NCI-H1436 treated with DMSO at 0.1 percent for 48 hours (cell line): ENCODE results near the gene GK.
"Not testable (repeated sequence)": the region's sequence is repeated elsewhere in the genome, so short reads cannot be mapped to it uniquely, and the experiment has no call there.

ENCODE experiments used
- DNase-seq: peaks from one replicate; lab custom pipeline; 2025; lab: John Stamatoyannopoulos, UW

The GK gene

GRCh38 chrX:30653415-30654131 lies at the start of gene GK:
GK (plus strand) TSS chrX:30653423; CDS start chrX:30653538, 115 bp downstream.
- no peak for DNase-seq

GRCh38 chrX:30607155-30607554 lies 46.1 kb upstream of the GK start:
- no peak for DNase-seq

GRCh38 chrX:30610026-30610425 lies 43.2 kb upstream of the GK start:
- no peak for DNase-seq

- DNase-seq, result no peak
Measured at GRCh38 chrX:30612250-30612655, 41.0 kb upstream of the GK start.

- DNase-seq, result no peak
Measured at GRCh38 chrX:30613721-30614120, 39.5 kb upstream of the GK start.

GRCh38 chrX:30615229-30615628 lies 38.0 kb upstream of the GK start:
- no peak for DNase-seq

- no peak for DNase-seq
Measured at GRCh38 chrX:30618160-30618765, 35.0 kb upstream of the GK start.

GRCh38 chrX:30620125-30620524 lies 33.1 kb upstream of the GK start:
- DNase-seq, result no peak

GRCh38 chrX:30620980-30621618 lies 32.1 kb upstream of the GK start:
- no peak for DNase-seq

- DNase-seq, result no peak
Measured at GRCh38 chrX:30622361-30622760, 30.9 kb upstream of the GK start.

GRCh38 chrX:30626402-30626801 lies 26.8 kb upstream of the GK start:
- DNase-seq, result no peak

GRCh38 chrX:30627818-30628652 lies 25.2 kb upstream of the GK start:
- no peak for DNase-seq

GRCh38 chrX:30634070-30634469 lies 19.2 kb upstream of the GK start:
- DNase-seq, result not testable (repeated sequence)

GRCh38 chrX:30635630-30636029 lies 17.6 kb upstream of the GK start:
- DNase-seq, result no peak

- no peak for DNase-seq
Measured at GRCh38 chrX:30637874-30638815, 15.1 kb upstream of the GK start.

GRCh38 chrX:30639702-30640101 lies 13.5 kb upstream of the GK start:
- DNase-seq, result not testable (repeated sequence)

- no peak for DNase-seq
Measured at GRCh38 chrX:30642642-30643041, 10.6 kb upstream of the GK start.

GRCh38 chrX:30643313-30643821 lies 9.9 kb upstream of the GK start:
- DNase-seq, result no peak

- no peak for DNase-seq
Measured at GRCh38 chrX:30649859-30650258, 3.4 kb upstream of the GK start.

GRCh38 chrX:30652527-30653414 lies 452 bp upstream of the GK start:
- DNase-seq, result peak; percentile 13
